ENCODE measurements around the gene PRDX2.
"Not testable (repeated sequence)": the region's sequence is repeated elsewhere in the genome, so short reads cannot be mapped to it uniquely, and the experiment has no call there.

Gene PRDX2

GRCh38 chr19:12801466-12802266 is at the start of gene PRDX2, which contains the start of gene THSD8:
Gene PRDX2, minus strand, starts transcription at chr19:12801800. Its CDS starts 539 bp downstream, at chr19:12801261.
Gene THSD8, plus strand, starts transcription at chr19:12802069. Its CDS starts 3 bp downstream, at chr19:12802072.
- DNase-seq: peak; percentile 35

- peak; percentile 15 for DNase-seq
Measured at GRCh38 chr19:12847159-12848139, 45.8 kb upstream of the PRDX2 start.

- DNase-seq: not testable (repeated sequence)
Measured at GRCh38 chr19:12846613-12847012, 45.0 kb upstream of the PRDX2 start.

- DNase-seq: no peak
Measured at GRCh38 chr19:12843999-12844732, 42.6 kb upstream of the PRDX2 start.

- no peak for DNase-seq
Measured at GRCh38 chr19:12843328-12843727, 41.7 kb upstream of the PRDX2 start.

GRCh38 chr19:12842511-12842910 is 40.9 kb upstream of the PRDX2 start:
- DNase-seq: no peak

- DNase-seq: no peak
Measured at GRCh38 chr19:12841094-12841493, 39.5 kb upstream of the PRDX2 start.

- DNase-seq: no peak
Measured at GRCh38 chr19:12840091-12841079, 38.8 kb upstream of the PRDX2 start.

GRCh38 chr19:12838886-12839756 is 37.5 kb upstream of the PRDX2 start:
- DNase-seq: no peak

GRCh38 chr19:12838182-12838885 is 36.7 kb upstream of the PRDX2 start, which contains the start of gene MAST1:
Gene MAST1, plus strand, starts transcription at chr19:12838515. Its CDS starts 58 bp downstream, at chr19:12838573.
- peak; percentile 43 for DNase-seq

GRCh38 chr19:12837225-12837624 is 35.6 kb upstream of the PRDX2 start:
- no peak for DNase-seq

GRCh38 chr19:12836529-12836863 is 34.9 kb upstream of the PRDX2 start:
- no peak for DNase-seq

- DNase-seq: peak; percentile 39
Measured at GRCh38 chr19:12834976-12835757, 33.6 kb upstream of the PRDX2 start.

- DNase-seq: no peak
Measured at GRCh38 chr19:12834566-12834943, 33.0 kb upstream of the PRDX2 start, which contains the start of gene RTBDN. Gene RTBDN, minus strand, starts transcription at chr19:12834579. Its CDS starts 4,600 bp downstream, at chr19:12829979.

- peak; percentile 16 for DNase-seq
Measured at GRCh38 chr19:12833738-12834565, 32.4 kb upstream of the PRDX2 start.

- no peak for DNase-seq
Measured at GRCh38 chr19:12833418-12833737, 31.8 kb upstream of the PRDX2 start.

- no peak for DNase-seq
Measured at GRCh38 chr19:12828494-12828893, 26.9 kb upstream of the PRDX2 start.
